ENCODE measurements around the gene TRIM17.

- no peak for TF ChIP-seq POLR2A (IDR thresholded peaks at IDR 0.05; ENCODE audit: extremely low read depth, insufficient read length)
- TF ChIP-seq, protein P1, sequence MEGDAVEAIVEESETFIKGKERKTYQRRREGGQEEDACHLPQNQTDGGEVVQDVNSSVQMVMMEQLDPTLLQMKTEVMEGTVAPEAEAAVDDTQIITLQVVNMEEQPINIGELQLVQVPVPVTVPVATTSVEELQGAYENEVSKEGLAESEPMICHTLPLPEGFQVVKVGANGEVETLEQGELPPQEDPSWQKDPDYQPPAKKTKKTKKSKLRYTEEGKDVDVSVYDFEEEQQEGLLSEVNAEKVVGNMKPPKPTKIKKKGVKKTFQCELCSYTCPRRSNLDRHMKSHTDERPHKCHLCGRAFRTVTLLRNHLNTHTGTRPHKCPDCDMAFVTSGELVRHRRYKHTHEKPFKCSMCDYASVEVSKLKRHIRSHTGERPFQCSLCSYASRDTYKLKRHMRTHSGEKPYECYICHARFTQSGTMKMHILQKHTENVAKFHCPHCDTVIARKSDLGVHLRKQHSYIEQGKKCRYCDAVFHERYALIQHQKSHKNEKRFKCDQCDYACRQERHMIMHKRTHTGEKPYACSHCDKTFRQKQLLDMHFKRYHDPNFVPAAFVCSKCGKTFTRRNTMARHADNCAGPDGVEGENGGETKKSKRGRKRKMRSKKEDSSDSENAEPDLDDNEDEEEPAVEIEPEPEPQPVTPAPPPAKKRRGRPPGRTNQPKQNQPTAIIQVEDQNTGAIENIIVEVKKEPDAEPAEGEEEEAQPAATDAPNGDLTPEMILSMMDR (IDR thresholded peaks at IDR 0.05; ENCODE audit: low read depth, low read length), result no peak
Observed at GRCh38 chr1:228369608-228370438, 46.8 kb downstream of the TRIM17 start.

All from NB4 (cell line).